SK-MEL-5 (cell line): ENCODE measurements around the gene LRRC56. TPM values are rescaled to one million over a fixed set of nuclear protein-coding genes. Genes with fewer than 3 reads are reported as not detected.
A peak's percentile ranks its signal among the peaks of the same experiment; 100 is the strongest.
"Not testable (repeated sequence)": the region's sequence is repeated elsewhere in the genome, so short reads cannot be mapped to it uniquely, and the experiment has no call there.

ENCODE experiments used
- DNase-seq: peaks from one replicate; pipeline ENCODE4 v3.0.0-alpha.2; 2016; ENCODE audit warnings: low read depth, low spot score
- in situ Hi-C: cut with HindIII; loops from 2 replicates; pipeline ENCODE4 v1.10.0; 2016; ENCODE audit warnings: low sequenced_read_pairs, high pct_unique_total_duplicates, low pct_unique_long_range_greater_than_20kb
- total RNA-seq: library from RNA; depleted of rRNA; stranded (reverse); fragments of >200 nt; shearing (Covaris generic); gene quantifications from 2 replicates; pipeline ENCODE4 v1.2.3, GENCODE V29; 2014

LRRC56 gene
- total RNA-seq, 1 experiment from 2014 or later, result 0.13 TPM

GRCh38 chr11:515131-515530 lies 22.2 kb upstream of the LRRC56 start:
- in situ Hi-C loops, result no loop called here
- DNase-seq, result no peak

- DNase-seq, result no peak
- in situ Hi-C loops, result no loop called here
Measured at GRCh38 chr11:516400-516799, 20.9 kb upstream of the LRRC56 start.

DNA sequence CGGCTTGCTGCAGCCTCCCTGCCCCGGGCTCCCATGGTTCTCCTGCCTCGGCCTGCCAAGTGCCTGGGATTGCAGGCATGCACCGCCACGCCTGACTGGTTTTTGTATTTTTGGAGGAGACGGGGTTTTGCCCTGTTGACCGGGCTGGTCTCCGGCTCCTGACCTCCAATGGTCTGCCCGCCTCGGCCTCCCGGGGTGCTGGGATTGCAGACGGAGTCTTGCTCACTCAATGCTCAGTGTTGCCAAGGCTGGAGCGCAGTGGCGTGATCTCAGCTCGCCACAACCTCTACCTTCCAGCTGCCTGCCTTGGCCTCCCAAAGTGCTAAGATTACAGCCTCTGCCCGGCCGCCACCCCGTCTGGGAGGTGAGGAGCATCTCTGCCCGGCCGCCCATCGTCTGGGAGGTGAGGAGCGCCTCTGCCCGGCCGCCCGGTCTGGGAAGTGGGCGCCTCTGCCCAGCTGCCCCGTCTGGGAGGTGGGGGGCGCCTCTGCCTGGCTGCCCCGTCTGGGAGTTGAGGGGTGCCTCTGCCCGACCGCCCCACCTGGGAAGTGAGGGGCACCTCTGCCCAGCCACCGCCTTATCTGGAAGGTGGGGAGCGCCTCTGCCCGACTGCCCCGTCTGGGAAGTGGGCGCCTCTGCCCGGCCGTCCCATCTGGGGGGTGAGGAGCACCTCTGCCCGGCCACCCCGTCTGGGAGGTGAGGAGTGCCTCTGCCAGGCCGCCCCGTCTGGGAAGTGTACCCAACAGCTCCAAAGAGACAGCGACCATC lies 20.2 kb upstream of the LRRC56 start:
- in situ Hi-C loops, DNase-seq: not testable (repeated sequence)

DNA sequence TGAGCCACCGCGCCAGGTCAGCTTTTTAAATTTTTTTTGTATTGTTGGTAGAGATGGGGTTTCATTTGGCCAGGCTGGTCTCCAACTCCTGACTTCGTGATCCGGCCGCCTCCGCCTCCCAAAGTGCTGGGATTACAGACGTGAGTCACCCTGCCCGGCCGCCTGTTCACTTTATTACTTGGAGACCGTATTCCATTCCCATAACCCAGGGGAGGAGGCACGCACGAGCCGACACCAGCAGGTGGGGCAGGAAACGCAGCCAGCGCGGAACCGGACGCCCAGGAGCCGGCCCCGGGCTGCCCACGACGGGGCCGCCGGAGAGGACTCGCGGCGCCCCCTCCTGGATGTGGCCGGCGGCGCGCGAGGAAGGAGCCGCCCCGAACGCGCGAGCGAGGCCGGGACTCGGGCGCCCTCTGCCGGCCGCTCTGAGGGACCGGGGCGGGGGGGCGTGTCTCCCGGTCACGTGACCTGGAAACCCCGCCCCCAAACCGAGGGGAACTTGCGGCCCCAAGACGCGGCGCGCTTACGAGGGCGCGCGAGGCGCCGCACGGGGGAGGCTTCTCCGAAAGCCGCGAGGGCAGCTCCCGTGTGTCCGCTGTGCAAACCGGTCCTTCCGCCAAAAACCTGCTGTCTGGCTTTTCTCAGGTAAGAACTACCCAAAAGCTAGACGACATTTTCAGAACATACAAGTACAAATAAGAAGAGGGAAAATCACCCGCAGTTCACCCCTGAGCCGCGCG lies 18.7 kb upstream of the LRRC56 start:
- in situ Hi-C loops, result no loop called here
- peak; percentile 88 for DNase-seq

- in situ Hi-C loops, result no loop called here
- no peak for DNase-seq
Measured at GRCh38 chr11:520428-521176, 16.7 kb upstream of the LRRC56 start.

- in situ Hi-C loops, result no loop called here
Measured at GRCh38 chr11:521177-521688, 16.1 kb upstream of the LRRC56 start.

DNA sequence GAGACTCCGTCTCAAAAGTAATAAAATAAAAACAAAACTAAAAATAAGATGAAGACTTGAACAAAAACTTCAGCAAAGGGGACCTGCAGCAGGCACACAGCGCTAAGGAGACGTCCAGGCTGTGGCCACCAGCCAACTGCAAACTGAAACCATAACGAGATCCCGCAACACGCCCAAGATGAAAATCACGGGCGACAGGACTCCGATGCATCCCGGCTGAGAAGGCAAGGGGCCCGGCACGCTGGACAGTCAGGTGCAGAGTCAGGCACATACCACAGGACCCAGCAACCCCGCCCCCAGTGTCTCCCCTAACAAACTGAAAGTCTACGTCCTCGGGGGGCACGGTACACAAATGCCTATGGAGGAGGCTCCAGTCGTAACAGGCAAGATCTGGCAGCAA lies 11.1 kb upstream of the LRRC56 start:
- no peak for DNase-seq

More at GRCh38 chr11:521177-521688, 16.1 kb upstream of the LRRC56 start:
- DNase-seq, result peak; percentile 22

DNA sequence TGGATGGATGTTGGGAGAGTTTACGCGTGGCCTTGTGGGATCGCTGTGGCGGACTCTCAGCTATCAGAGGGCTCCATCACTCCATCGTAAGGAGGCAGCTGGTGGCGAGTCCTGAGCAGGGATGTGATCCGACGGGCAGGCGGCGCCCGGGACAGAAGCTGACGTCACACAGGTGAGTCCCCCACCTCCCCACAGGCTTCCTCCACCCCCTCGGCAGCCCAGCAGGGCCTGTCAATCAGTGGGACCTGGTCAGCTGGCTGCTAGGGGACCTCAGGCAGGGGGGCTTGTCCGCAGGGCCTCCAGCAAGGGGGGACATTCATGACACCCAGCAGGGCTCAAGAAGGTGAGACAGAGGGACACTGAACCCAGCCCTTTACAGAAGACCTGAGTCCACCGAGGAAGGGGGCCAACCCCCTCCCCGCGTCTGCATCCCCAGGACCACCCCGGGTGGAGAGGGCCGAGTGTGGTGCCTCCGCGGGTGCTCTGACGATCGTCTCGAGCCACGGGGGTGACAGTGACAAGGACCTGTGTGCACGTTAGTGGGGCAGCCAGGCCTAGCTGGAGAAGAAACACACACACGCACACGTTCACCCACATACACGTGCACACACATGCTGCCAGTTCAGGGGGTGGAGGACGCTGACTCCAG lies 9.0 kb upstream of the LRRC56 start:
- in situ Hi-C loops, result no loop called here
- no peak for DNase-seq

More for the DNA sequence above, 11.1 kb upstream of the LRRC56 start:
- in situ Hi-C loops, result no loop called here

GRCh38 chr11:528815-529727 lies 8.3 kb upstream of the LRRC56 start:
- in situ Hi-C loops, result no loop called here
- DNase-seq, result no peak

DNA sequence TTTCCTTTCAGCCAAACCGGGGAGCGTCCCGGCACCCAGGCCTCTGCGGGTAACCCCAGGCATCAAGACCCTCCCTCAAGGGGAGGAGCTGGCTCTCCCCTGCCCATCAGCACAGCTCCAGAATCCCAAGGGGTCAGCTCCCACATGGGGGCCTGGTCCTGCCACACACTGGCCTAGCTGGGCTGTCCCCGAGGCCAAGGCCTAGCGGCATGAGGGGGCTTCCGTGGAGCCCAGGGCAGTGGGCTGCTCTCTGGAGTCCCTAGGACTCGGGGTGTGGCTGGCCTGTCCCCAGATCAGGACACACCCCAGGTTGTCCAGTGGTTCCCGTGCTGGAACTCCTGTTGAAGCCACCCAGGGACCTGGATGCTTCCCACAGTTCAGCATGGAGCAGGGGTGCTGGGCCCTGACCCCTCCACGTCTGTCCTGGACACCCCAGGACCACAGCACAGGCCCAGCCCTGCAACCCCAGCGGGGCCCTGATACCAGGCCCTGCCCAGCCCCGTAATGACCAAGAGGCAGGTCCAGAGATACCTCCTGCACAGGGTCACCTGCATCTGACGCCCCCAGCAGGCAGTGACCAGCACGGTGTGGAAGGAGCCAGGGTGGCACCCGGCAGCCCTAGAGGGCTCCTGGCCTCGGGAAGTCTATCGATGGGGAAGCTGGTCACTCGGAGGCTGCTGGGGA lies 7.5 kb upstream of the LRRC56 start:
- in situ Hi-C loops, result no loop called here
- DNase-seq, result no peak

DNA sequence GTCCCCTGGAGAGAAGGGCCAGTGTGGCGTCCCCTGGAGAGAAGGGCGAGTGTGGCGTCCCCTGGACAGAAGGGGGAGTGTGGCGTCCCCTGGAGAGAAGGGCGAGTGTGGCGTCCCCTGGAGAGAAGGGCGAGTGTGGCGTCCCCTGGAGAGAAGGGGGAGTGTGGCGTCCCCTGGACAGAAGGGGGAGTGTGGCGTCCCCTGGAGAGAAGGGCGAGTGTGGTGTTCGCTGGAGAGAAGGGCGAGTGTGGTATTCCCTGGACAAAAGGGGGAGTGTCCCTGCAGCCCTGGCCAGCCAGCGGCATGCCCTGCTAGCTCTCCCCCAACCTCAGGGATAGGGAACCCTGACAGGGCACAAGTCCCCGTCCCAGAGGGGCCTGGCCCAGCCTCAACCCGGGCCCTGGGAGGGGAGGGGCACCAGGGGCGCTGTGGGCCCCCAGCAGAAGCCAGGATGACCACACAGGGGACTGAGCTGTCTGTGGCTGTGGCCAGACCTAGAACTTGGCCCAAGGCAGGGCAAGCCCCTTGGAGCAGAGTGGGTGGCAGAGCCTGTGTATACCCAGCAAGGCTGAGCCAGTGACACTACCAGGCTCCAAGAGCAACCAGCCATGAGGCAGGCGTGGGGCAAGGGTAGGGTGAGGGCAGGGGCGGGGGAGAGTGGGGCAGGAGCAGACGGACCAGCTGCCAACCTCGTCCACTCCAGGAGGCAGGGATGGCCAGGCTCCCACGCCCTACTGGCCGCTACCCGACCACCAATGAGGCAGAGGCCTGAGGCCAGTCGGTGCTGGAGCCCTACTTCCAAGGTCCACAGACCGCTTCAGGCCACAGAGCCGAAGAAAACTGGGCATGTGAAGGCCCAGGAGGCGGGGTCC lies 6.1 kb upstream of the LRRC56 start:
- no peak for DNase-seq
- in situ Hi-C loops, result no loop called here

- no peak for DNase-seq
- in situ Hi-C loops, result no loop called here
Measured at GRCh38 chr11:531919-532526, 5.3 kb upstream of the LRRC56 start.

- in situ Hi-C loops, result no loop called here
- no peak for DNase-seq
Measured at GRCh38 chr11:532527-532985, 4.8 kb upstream of the LRRC56 start.

DNA sequence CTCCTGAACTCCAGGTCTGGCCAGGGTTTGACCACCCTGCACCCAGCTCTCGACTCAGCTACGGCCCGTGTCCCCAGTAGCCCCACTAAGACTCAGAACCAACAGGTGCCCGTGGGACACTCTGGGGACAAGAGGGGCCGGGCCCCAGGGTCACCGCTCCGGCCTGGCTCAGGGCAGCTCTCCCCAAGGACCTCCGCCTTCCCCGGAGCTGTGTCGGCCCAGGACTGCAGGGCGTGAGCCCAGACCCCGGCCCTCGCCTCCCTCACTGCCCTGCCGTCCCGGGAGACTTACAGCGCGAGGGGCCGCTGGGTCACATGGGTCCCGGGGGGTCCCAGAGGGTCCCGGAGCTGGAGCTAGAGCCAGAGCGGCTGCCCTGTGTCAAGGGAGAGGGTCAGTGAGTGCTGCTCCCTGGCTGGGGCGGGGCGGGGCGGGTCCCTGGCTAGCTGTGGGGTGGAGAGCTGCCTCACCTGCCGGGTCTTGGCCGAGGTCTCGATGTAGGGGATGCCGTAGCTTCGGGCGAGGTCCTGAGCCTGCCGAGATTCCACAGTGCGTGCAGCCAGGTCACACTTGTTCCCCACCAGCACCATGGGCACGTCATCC lies 4.2 kb upstream of the LRRC56 start:
- in situ Hi-C loops, result no loop called here
- DNase-seq, result no peak
